ENCODE results near the gene ODF2L. TPM values are rescaled to one million over a fixed set of nuclear protein-coding genes. Genes with fewer than 3 reads are reported as not detected.

The ODF2L gene
- total and polyA plus RNA-seq, 7 experiments from 2014 or later: 22.8 to 75.3 (median 51.7) TPM

DNA sequence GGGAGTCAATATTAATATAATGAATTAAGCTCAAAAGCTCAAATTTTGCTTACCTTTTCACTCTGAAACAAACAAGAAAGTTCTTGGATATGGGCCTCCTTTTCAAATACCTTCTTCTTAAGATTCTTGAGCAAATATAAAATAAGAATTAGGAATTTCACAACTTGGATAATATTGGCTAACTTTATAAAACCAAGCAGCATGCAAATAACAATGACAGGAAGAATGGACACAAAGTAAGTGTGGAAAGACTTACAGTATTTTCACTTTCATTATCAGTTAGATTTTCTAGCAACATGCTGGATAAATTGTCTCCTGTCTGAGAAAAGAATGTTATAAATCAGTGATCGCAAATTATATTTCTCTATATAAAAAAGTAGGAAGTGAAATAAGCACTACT is 13.2 kb downstream of the ODF2L start:
- Mint-ChIP-seq H3K27ac (peak overlapping the region in 8 of 9 donors; percentile 29 to 71 (median 49)), H3K9me3 (peaks cover 0 to 6% (median 0%) of the 10 kb centered on the region in 11 donors), H3K4me1 (peaks cover 1 to 28% (median 16%) of the 10 kb centered on the region in 7 donors), H3K36me3 (peaks cover 4 to 13% (median 9%) of the 10 kb centered on the region in 5 donors), H3K4me3 (peak overlapping the region in 8 of 10 donors; percentile 29 to 78 (median 54)), H3K27me3 (no peaks in the 10 kb centered on the region)
- H3K4me3 ChIP-seq (ENCODE audit: low read length): no peak overlapping the region
- H3K27me3 ChIP-seq (ENCODE audit: control insufficient read depth in 2 of 2, insufficient read depth in 2 of 2, low read length in 2 of 2): no peaks in the 10 kb centered on the region
- H3K36me3 ChIP-seq (ENCODE audit: control insufficient read depth in 2 of 3, insufficient read depth in 3 of 3, low read length in 3 of 3): peaks cover 0 to 2% (median 0%) of the 10 kb centered on the region in 3 experiments
- intact Hi-C loops (cut with micrococcal nuclease): loop anchor here in 1 of 2 donors (5.0 kb wide), 1 partner anchor 1569 kb away; no protein-coding TSS in a partner anchor
- ChIA-PET CTCF (interaction anchor here (0.6 to 1.0 kb wide), 3 partner anchors 116 to 321 kb away, joined by 3 read pairs; partner anchors contain the start of gene SH3GLB1), POLR2A (interaction anchor here (0.9 to 1.3 kb wide), 2 partner anchors 13 to 322 kb away, joined by 3 to 4 read pairs; partner anchors contain the start of genes ODF2L and SH3GLB1)
- ATAC-seq (no peak), DNase-seq (no peak)
- H3K9me3 ChIP-seq (ENCODE audit: control insufficient read depth in 2 of 3, low read length in 3 of 3): no peaks in the 10 kb centered on the region
- peaks cover 0 to 8% of the 10 kb centered on the region in 2 donors for H3K4me1 ChIP-seq (ENCODE audit: control insufficient read depth in 2 of 2, insufficient read depth in 2 of 2, low read length in 2 of 2)
- peak overlapping the region; percentile 49 for H3K27ac ChIP-seq (ENCODE audit: low read depth, low read length)

DNA sequence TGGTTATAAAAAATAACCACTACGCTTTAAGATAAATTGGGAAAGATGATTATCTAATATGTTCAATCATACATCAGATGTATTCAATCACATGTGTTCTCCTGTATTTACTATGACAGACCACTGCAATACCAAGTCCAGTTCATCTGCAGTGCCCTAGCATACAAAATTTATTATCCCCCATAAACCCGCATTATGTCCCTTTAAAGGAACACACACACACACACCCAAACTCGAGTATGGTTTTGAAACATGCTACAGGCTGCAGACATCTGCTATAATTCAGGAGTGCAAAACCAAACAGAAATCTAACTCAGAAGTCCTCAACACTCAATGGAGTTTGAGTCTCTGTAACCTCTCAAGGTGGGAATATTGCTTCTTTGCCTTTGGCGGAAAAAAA is 14.9 kb downstream of the ODF2L start:
- intact Hi-C loops (cut with micrococcal nuclease): loop anchor here in 1 of 2 donors (2.0 to 5.0 kb wide), 2 partner anchors 584 to 1571 kb away; no protein-coding TSS in a partner anchor
- Mint-ChIP-seq H3K27me3 (no peaks in the 10 kb centered on the region), H3K36me3 (peaks cover 14 to 27% (median 26%) of the 10 kb centered on the region in 5 donors), H3K9me3 (peaks cover 0 to 19% (median 0%) of the 10 kb centered on the region in 11 donors), H3K4me3 (no peak overlapping the region), H3K4me1 (peaks cover 1 to 21% (median 16%) of the 10 kb centered on the region in 7 donors), H3K27ac (no peak overlapping the region)
- CTCF ChIA-PET: no interaction called here
- no peak for ATAC-seq
- POLR2A ChIA-PET: no interaction called here
- no peak for DNase-seq
- H3K4me1 ChIP-seq (ENCODE audit: control insufficient read depth in 2 of 2, insufficient read depth in 2 of 2, low read length in 2 of 2): peaks cover 0 to 8% of the 10 kb centered on the region in 2 donors
- H3K4me3 ChIP-seq (ENCODE audit: low read length): no peak overlapping the region
- H3K27me3 ChIP-seq (ENCODE audit: control insufficient read depth in 2 of 2, insufficient read depth in 2 of 2, low read length in 2 of 2): no peaks in the 10 kb centered on the region
- no peak overlapping the region for H3K27ac ChIP-seq (ENCODE audit: low read depth, low read length)
- peaks cover 0 to 5% (median 0%) of the 10 kb centered on the region in 3 experiments for H3K9me3 ChIP-seq (ENCODE audit: control insufficient read depth in 2 of 3, low read length in 3 of 3)
- H3K36me3 ChIP-seq (ENCODE audit: control insufficient read depth in 2 of 3, insufficient read depth in 3 of 3, low read length in 3 of 3): peaks cover 0 to 7% (median 0%) of the 10 kb centered on the region in 3 experiments

DNA sequence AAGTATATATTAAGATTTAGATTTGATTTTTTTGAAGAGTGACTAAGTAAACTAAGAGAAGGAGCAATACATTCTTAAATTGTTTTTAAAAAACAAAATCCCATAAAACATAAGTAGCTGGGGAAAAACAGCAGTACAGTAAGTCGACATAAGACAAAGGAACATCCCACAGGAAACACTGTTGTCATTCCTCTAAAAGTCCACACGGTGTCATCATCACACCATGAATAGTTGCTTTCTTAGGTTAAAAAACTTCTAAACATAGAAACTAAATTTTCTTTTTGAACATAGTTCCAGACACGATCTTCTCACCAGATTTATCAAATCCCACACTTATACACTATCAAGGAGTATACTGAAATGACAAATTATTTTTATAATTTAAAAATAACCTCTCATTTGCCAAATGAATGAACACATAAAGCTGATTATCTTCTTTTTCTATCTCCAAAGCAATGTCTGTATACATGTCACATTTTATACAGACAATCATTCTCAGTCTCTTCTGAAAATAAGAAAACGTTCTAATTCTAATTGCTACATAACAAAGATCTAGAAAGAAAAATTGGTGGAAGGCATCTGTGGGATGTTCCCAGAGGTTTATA is 15.8 kb downstream of the ODF2L start:
- H3K9me3 ChIP-seq (ENCODE audit: control insufficient read depth in 2 of 3, low read length in 3 of 3): peaks cover 0 to 5% (median 0%) of the 10 kb centered on the region in 3 experiments
- H3K27ac ChIP-seq (ENCODE audit: low read depth, low read length): no peak overlapping the region
- DNase-seq (peak in 7 of 9 donors; percentile 15 to 64 (median 46)), ATAC-seq (peak; percentile 90)
- Mint-ChIP-seq H3K36me3 (peaks cover 15 to 28% (median 27%) of the 10 kb centered on the region in 5 donors), H3K27me3 (no peaks in the 10 kb centered on the region), H3K4me3 (peak overlapping the region in 2 of 10 donors; percentile 15 to 45), H3K9me3 (peaks cover 0 to 19% (median 0%) of the 10 kb centered on the region in 11 donors), H3K27ac (peak overlapping the region in 1 of 9 donors; percentile 59), H3K4me1 (peaks cover 1 to 21% (median 16%) of the 10 kb centered on the region in 7 donors)
- peaks cover 0 to 7% (median 0%) of the 10 kb centered on the region in 3 experiments for H3K36me3 ChIP-seq (ENCODE audit: control insufficient read depth in 2 of 3, insufficient read depth in 3 of 3, low read length in 3 of 3)
- intact Hi-C loops (cut with micrococcal nuclease): loop anchor here (1.0 to 5.0 kb wide), 13 partner anchors 8 to 1572 kb away; partner anchors contain the start of gene ODF2L (in 2 of the 2)
- ChIA-PET POLR2A (no interaction called here), CTCF (interaction anchor here (0.7 to 3.4 kb wide), 16 partner anchors 9 to 702 kb away, joined by 3 to 42 read pairs (median 4); partner anchors contain the start of genes CLCA2, ODF2L and SH3GLB1)
- H3K4me1 ChIP-seq (ENCODE audit: control insufficient read depth in 2 of 2, insufficient read depth in 2 of 2, low read length in 2 of 2): peaks cover 0 to 8% of the 10 kb centered on the region in 2 donors
- H3K27me3 ChIP-seq (ENCODE audit: control insufficient read depth in 2 of 2, insufficient read depth in 2 of 2, low read length in 2 of 2): no peaks in the 10 kb centered on the region
- no peak overlapping the region for H3K4me3 ChIP-seq (ENCODE audit: low read length)

DNA sequence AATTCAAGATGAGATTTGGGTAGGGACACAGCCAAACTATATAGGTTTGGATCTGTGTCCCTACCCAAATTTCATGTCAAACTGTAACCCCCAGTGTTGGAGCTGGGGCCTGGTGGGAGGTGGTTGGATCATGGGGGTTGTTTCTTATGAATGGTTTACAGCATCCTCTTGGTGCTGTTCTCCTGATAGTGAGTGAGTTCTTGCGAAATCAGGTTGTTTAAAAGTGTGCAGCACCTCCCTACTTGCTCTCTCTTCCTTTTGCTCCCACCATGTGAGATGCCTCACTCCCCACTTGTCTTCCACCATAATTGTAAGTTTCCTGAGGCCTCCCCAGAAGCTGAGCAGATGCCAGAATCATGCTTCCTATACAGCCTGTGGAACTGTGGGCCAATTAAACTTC is 17.3 kb downstream of the ODF2L start:
- peaks cover 0 to 7% (median 0%) of the 10 kb centered on the region in 3 experiments for H3K36me3 ChIP-seq (ENCODE audit: control insufficient read depth in 2 of 3, insufficient read depth in 3 of 3, low read length in 3 of 3)
- ATAC-seq (no peak), DNase-seq (no peak)
- peaks cover 0 to 19% (median 0%) of the 10 kb centered on the region in 11 donors for H3K9me3 Mint-ChIP-seq
- H3K9me3 ChIP-seq (ENCODE audit: control insufficient read depth in 2 of 3, low read length in 3 of 3): peaks cover 0 to 5% (median 0%) of the 10 kb centered on the region in 3 experiments
- POLR2A ChIA-PET: no interaction called here
- H3K4me1 Mint-ChIP-seq: peaks cover 1 to 21% (median 14%) of the 10 kb centered on the region in 7 donors
- no peak overlapping the region for H3K4me3 Mint-ChIP-seq
- H3K27ac Mint-ChIP-seq: no peak overlapping the region
- no peak overlapping the region for H3K27ac ChIP-seq (ENCODE audit: low read depth, low read length)
- H3K27me3 ChIP-seq (ENCODE audit: control insufficient read depth in 2 of 2, insufficient read depth in 2 of 2, low read length in 2 of 2): no peaks in the 10 kb centered on the region
- no peaks in the 10 kb centered on the region for H3K27me3 Mint-ChIP-seq
- no peak overlapping the region for H3K4me3 ChIP-seq (ENCODE audit: low read length)
- CTCF ChIA-PET: interaction anchor here (0.7 to 3.4 kb wide), 5 partner anchors 8 to 129 kb away, joined by 3 to 42 read pairs (median 14); no protein-coding TSS in a partner anchor
- H3K4me1 ChIP-seq (ENCODE audit: control insufficient read depth in 2 of 2, insufficient read depth in 2 of 2, low read length in 2 of 2): peaks cover 0 to 8% of the 10 kb centered on the region in 2 donors
- H3K36me3 Mint-ChIP-seq: peaks cover 15 to 37% (median 27%) of the 10 kb centered on the region in 5 donors
- intact Hi-C loops (cut with micrococcal nuclease): no loop called here

DNA sequence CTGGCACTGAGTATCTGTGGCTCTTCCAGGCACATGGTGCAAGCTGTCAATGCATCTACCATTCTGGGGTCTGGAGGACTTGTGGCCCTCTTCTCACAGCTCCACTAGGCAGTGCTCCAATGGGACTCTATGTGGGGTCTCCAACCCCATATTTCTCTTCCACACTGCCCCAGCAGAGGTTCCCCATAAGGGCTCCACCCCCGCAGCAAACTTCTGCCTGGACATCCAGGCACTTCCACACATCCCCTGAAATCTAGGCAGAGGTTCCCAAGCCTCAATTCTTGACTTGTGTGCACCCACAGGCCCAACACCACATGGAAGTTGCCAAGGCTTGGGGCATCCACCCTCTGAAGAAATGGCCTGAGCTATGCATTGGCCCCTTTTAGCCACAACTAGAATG is 18.8 kb downstream of the ODF2L start:
- Mint-ChIP-seq H3K27ac (no peak overlapping the region), H3K9me3 (peaks cover 0 to 19% (median 0%) of the 10 kb centered on the region in 11 donors), H3K4me3 (no peak overlapping the region), H3K27me3 (no peaks in the 10 kb centered on the region), H3K4me1 (peaks cover 3 to 11% (median 8%) of the 10 kb centered on the region in 7 donors), H3K36me3 (peaks cover 15 to 49% (median 32%) of the 10 kb centered on the region in 5 donors)
- intact Hi-C loops (cut with micrococcal nuclease): no loop called here
- peaks cover 0 to 5% (median 0%) of the 10 kb centered on the region in 3 experiments for H3K9me3 ChIP-seq (ENCODE audit: control insufficient read depth in 2 of 3, low read length in 3 of 3)
- ChIA-PET POLR2A (no interaction called here), CTCF (interaction anchor here (1.3 kb wide), 1 partner anchor 131 kb away, joined by 3 read pairs; no protein-coding TSS in a partner anchor)
- H3K27me3 ChIP-seq (ENCODE audit: control insufficient read depth in 2 of 2, insufficient read depth in 2 of 2, low read length in 2 of 2): no peaks in the 10 kb centered on the region
- DNase-seq (no peak), ATAC-seq (no peak)
- no peak overlapping the region for H3K27ac ChIP-seq (ENCODE audit: low read depth, low read length)
- H3K4me1 ChIP-seq (ENCODE audit: control insufficient read depth in 2 of 2, insufficient read depth in 2 of 2, low read length in 2 of 2): no peaks in the 10 kb centered on the region
- H3K36me3 ChIP-seq (ENCODE audit: control insufficient read depth in 2 of 3, insufficient read depth in 3 of 3, low read length in 3 of 3): peaks cover 0 to 7% (median 0%) of the 10 kb centered on the region in 3 experiments
- no peak overlapping the region for H3K4me3 ChIP-seq (ENCODE audit: low read length)

DNA sequence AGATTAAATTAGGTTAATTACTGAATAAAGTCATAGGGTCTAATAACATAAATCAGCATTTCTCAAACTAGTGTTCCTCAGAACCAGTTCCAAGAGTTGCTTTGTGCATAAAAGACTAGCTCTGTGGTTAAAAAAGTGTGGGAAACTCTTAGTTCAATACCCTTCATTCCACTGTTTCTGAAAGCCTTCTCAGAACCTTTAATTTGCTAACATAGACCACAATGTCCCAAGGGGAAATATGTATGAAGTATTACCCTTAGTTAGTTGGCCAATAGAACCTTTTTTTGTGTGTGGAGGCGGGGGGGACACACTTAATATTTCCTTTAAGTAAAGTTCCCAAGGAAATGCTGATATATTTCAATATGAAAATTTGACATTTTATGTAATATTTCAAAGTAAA is 20.4 kb downstream of the ODF2L start:
- Histone ChIP-seq H3K9me3 (ENCODE audit: control insufficient read depth in 2 of 3, low read length in 3 of 3) (peaks cover 0 to 5% (median 0%) of the 10 kb centered on the region in 3 experiments), H3K36me3 (ENCODE audit: control insufficient read depth in 2 of 3, insufficient read depth in 3 of 3, low read length in 3 of 3) (peaks cover 0 to 7% (median 0%) of the 10 kb centered on the region in 3 experiments), H3K27me3 (ENCODE audit: control insufficient read depth in 2 of 2, insufficient read depth in 2 of 2, low read length in 2 of 2) (no peaks in the 10 kb centered on the region), H3K27ac (ENCODE audit: low read depth, low read length) (no peak overlapping the region), H3K4me3 (ENCODE audit: low read length) (no peak overlapping the region), H3K4me1 (ENCODE audit: control insufficient read depth in 2 of 2, insufficient read depth in 2 of 2, low read length in 2 of 2) (no peaks in the 10 kb centered on the region)
- Mint-ChIP-seq H3K9me3 (peaks cover 0 to 19% (median 0%) of the 10 kb centered on the region in 11 donors), H3K27me3 (no peaks in the 10 kb centered on the region), H3K27ac (no peak overlapping the region), H3K4me3 (no peak overlapping the region), H3K36me3 (peaks cover 15 to 57% (median 37%) of the 10 kb centered on the region in 5 donors), H3K4me1 (peaks cover 3 to 9% (median 6%) of the 10 kb centered on the region in 7 donors)
- POLR2A ChIA-PET: no interaction called here
- intact Hi-C loops (cut with micrococcal nuclease): no loop called here
- CTCF ChIA-PET: interaction anchor here (1.1 to 1.4 kb wide), 2 partner anchors 125 to 129 kb away, joined by 3 to 4 read pairs; no protein-coding TSS in a partner anchor
- no peak for DNase-seq
- ATAC-seq: no peak
